HL-60 (cell line): Measurements from ENCODE around the gene SYNRG. TPM values are rescaled to one million over a fixed set of nuclear protein-coding genes. Genes with fewer than 3 reads are reported as not detected.

Source experiments
- DNase-seq, 2 experiments: peaks; one replicate each; pipeline ENCODE4 v3.0.0-alpha.2; 2010 to 2020; ENCODE audit warnings: low read depth in 1 of 2, low spot score in 1 of 2
- H3K27ac ChIP-seq: fragments of 250-450 bp; sonication (Bioruptor Pico); replicated peaks from 2 replicates; pipeline ENCODE4 v1.5.1; 2020; ENCODE audit warnings: mild to moderate bottlenecking, moderate library complexity
- H3K27me3 ChIP-seq: fragments of 250-450 bp; sonication (Bioruptor Pico); 2 replicates; pipeline ENCODE4 v1.5.1; 2021; ENCODE audit warnings: mild to moderate bottlenecking, moderate library complexity; ENCODE audit not compliant: insufficient read depth, poor library complexity, severe bottlenecking
- H3K4me3 ChIP-seq: replicated peaks from 2 replicates; pipeline ENCODE4 v1.5.1; 2011; ENCODE audit warnings: mild to moderate bottlenecking, control low read depth, low read length; ENCODE audit not compliant: insufficient read depth
- CTCF ChIP-seq: IDR thresholded peaks from one replicate; pipeline ENCODE4 v1.5.1; 2011; ENCODE audit warnings: low read length, control low read depth, inconsistent platforms; ENCODE audit not compliant: insufficient read depth
- GABPA ChIP-seq: IDR thresholded peaks from 2 replicates; pipeline ENCODE4 v1.6.1; 2012; ENCODE audit warnings: low read depth
- POLR2AphosphoS5 ChIP-seq: IDR thresholded peaks from 2 replicates; pipeline ENCODE4 v1.6.1; 2012; ENCODE audit warnings: low read depth
- REST ChIP-seq: IDR thresholded peaks from 2 replicates; pipeline ENCODE4 v1.6.1; 2012; ENCODE audit warnings: low read depth; ENCODE audit not compliant: insufficient replicate concordance
- SPI1 ChIP-seq: IDR thresholded peaks from 2 replicates; pipeline ENCODE4 v1.6.1; 2012; ENCODE audit warnings: low read depth, mild to moderate bottlenecking, borderline replicate concordance
- microRNA-seq: library from miRNA; unstranded; fragments of <30 nt; microRNA quantifications from one replicate; pipeline ENCODE4, GENCODE V29; 2018

Gene SYNRG

DNA sequence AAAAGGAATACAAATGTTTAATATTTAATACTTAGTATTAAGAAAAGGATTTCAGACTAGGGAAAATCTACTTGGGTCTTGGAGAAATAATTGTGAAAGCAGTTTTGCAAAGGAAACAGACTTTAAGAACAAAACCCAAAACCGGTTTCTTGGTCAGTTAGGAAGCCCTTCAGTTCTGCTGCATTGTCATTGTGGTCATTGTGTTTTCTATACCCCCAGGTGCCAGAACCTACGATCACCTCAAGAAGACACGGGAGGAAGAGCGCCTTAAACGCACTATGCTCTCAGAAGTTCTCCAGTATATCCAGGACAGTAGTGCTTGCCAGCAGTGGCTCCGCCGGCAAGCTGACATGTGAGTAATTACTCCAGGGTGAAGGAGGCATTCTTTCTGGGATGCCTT is 139.0 kb downstream of the SYNRG start:
- no peak for TF ChIP-seq SPI1
- TF ChIP-seq CTCF = no peak
- no peak for TF ChIP-seq GABPA
- no peak for TF ChIP-seq POLR2AphosphoS5
- TF ChIP-seq REST = no peak
- DNase-seq = no peak

DNA sequence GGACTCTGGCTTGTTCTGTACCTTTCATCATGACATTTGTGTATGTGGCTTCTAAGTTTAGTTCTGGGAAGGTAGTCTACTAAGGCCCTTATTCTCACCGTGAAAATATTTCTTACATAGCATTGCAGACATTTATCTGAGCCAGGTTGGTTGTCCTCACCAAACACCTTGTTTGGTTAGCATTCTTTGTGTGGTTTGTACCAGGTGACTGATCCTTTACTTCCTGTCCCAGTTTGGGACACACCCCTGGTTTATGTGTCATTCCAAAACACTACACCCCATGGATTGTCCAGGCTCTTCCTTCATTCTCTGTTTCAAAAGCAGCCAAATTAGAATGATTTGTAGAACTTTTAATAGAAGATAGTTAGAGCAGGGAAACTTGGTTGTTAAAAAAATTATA is 142.7 kb downstream of the SYNRG start:
- no peak overlapping the region for H3K4me3 ChIP-seq
- DNase-seq = no peak
- no peak overlapping the region for H3K27ac ChIP-seq
- no peaks in the 10 kb centered on the region for H3K27me3 ChIP-seq
- TF ChIP-seq SPI1 = no peak
- no peak for TF ChIP-seq GABPA
- TF ChIP-seq REST = no peak
- TF ChIP-seq POLR2AphosphoS5 = no peak
- TF ChIP-seq CTCF = no peak

More for the DNA sequence above, 139.0 kb downstream of the SYNRG start:
- Histone ChIP-seq H3K27ac (no peak overlapping the region), H3K4me3 (no peak overlapping the region), H3K27me3 (no peaks in the 10 kb centered on the region)

- H3K27me3 ChIP-seq = no peaks in the 10 kb centered on the region
- DNase-seq = no peak
- TF ChIP-seq GABPA = no peak
Observed at GRCh38 chr17:37465069-37465616, 144.1 kb downstream of the SYNRG start.

More at GRCh38 chr17:37465069-37465616, 144.1 kb downstream of the SYNRG start:
- Histone ChIP-seq H3K27ac (no peak overlapping the region), H3K4me3 (no peak overlapping the region)

Small RNA genes lying within 50 kb of the gene (microRNA-seq; reads per million reads assigned to microRNA genes)
- not detected for gene MIR378J
